Activated B cell treated with CpG ODN at 0.5 μM for 24 hours (primary cell): ENCODE measurements around the gene GALNT16. TPM values are rescaled to one million over a fixed set of nuclear protein-coding genes. Genes with fewer than 3 reads are reported as not detected.

Source experiments
- ATAC-seq: fragments of 200-7000 bp; cut with Tn5 transposase; one replicate; pipeline ENCODE4 v1.10.0; 2021; ENCODE audit warnings: low read depth, mild to moderate bottlenecking, moderate library complexity
- CTCF ChIA-PET: fragments of 350-600 bp; sonication (Branson Sonifier 250); formaldehyde crosslinking; loops from one replicate; lab custom pipeline; 2021; ENCODE audit warnings: antibody characterized with exemption; lab: Charles Lee
- POLR2A ChIA-PET: fragments of 350-600 bp; sonication (Branson Sonifier 250); formaldehyde crosslinking; loops from one replicate; lab custom pipeline; 2021; ENCODE audit warnings: antibody characterized with exemption; lab: Charles Lee
- DNase-seq: peaks from one replicate; pipeline ENCODE4 v3.0.0; 2022
- H3K27ac Mint-ChIP-seq: one replicate; pipeline ENCODE4 v1.8.0; 2020; ENCODE audit warnings: mixed read lengths
- H3K27me3 Mint-ChIP-seq: one replicate; pipeline ENCODE4 v1.8.0; 2021; ENCODE audit warnings: mixed read lengths
- H3K36me3 Mint-ChIP-seq: one replicate; pipeline ENCODE4 v1.8.0; 2021; ENCODE audit warnings: low read depth, mixed read lengths
- H3K4me1 Mint-ChIP-seq: one replicate; pipeline ENCODE4 v1.8.0; 2021; ENCODE audit warnings: mixed read lengths
- H3K4me3 Mint-ChIP-seq: one replicate; pipeline ENCODE4 v1.8.0; 2020; ENCODE audit warnings: mild to moderate bottlenecking, mixed read lengths
- H3K9me3 Mint-ChIP-seq: one replicate; pipeline ENCODE4 v1.8.0; 2020; ENCODE audit warnings: mixed read lengths
- intact Hi-C: fragments of 100-400 bp; cut with micrococcal nuclease; formaldehyde crosslinking; loops from one replicate; pipeline ENCODE4 v1.15.1; 2024
- total RNA-seq: library from RNA; stranded (reverse); gene quantifications from 2 replicates; pipeline ENCODE4 v1.2.3, GENCODE V29; 2022
- TF ChIP-seq, protein P1 (sequence below): fragments of 200-600 bp; IDR thresholded peaks from one replicate; pipeline ENCODE4 v1.8.0; 2022; ENCODE audit warnings: antibody characterized with exemption, mild to moderate bottlenecking

Gene GALNT16
- total RNA-seq, 1 donor from 2014 or later: 1.2 TPM

GRCh38 chr14:69280746-69281291, 20.9 kb downstream of the GALNT16 start:
- H3K36me3 Mint-ChIP-seq: no peaks in the 10 kb centered on the region
- no peak for DNase-seq
- CTCF ChIA-PET: no interaction called here
- no peaks in the 10 kb centered on the region for H3K4me1 Mint-ChIP-seq
- TF ChIP-seq, protein P1, sequence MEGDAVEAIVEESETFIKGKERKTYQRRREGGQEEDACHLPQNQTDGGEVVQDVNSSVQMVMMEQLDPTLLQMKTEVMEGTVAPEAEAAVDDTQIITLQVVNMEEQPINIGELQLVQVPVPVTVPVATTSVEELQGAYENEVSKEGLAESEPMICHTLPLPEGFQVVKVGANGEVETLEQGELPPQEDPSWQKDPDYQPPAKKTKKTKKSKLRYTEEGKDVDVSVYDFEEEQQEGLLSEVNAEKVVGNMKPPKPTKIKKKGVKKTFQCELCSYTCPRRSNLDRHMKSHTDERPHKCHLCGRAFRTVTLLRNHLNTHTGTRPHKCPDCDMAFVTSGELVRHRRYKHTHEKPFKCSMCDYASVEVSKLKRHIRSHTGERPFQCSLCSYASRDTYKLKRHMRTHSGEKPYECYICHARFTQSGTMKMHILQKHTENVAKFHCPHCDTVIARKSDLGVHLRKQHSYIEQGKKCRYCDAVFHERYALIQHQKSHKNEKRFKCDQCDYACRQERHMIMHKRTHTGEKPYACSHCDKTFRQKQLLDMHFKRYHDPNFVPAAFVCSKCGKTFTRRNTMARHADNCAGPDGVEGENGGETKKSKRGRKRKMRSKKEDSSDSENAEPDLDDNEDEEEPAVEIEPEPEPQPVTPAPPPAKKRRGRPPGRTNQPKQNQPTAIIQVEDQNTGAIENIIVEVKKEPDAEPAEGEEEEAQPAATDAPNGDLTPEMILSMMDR: no peak
- no peak for ATAC-seq
- H3K27me3 Mint-ChIP-seq: peaks cover 22% of the 10 kb centered on the region
- H3K9me3 Mint-ChIP-seq: peaks cover 3% of the 10 kb centered on the region
- H3K4me3 Mint-ChIP-seq: no peak overlapping the region
- POLR2A ChIA-PET: no interaction called here
- intact Hi-C loops: no loop called here
- H3K27ac Mint-ChIP-seq: no peak overlapping the region

DNA sequence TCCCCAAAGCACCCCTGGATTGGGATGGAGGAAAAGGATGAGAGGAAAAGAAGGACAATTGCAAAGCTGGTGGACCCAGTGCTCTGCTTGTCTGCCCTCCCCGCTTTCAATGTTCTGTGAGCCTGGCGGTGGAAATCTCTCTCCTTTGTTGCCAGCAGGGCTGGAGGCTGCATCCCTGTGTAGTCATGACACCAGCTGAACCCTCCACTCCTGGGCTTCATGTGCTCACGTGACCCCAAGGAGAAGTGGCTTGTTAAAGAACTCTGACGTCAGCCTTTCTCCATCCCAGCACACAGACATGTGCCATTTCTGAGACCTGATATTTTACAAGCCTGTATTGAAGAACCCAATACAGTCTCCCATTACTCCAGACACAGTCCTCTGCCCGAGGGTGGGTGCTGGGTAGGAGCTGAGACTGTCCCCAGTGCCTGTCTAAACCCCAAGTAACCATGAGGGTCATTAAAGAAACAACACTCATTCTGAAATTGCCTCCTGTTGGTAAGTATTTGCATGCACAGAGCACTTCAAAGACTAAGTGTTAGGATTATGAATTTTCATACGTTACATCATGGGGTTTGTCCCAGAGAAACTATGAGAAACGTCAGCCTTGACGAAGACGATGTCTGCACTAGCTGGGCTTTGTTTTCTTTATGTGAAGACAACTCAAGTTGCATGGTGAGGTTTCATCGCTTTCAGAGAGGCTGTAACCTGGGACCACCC, 21.7 kb downstream of the GALNT16 start:
- no peaks in the 10 kb centered on the region for H3K4me1 Mint-ChIP-seq
- peaks cover 20% of the 10 kb centered on the region for H3K27me3 Mint-ChIP-seq
- ATAC-seq: no peak
- no peak for DNase-seq
- ChIA-PET POLR2A (no interaction called here), CTCF (no interaction called here)
- no peaks in the 10 kb centered on the region for H3K36me3 Mint-ChIP-seq
- intact Hi-C loops: no loop called here
- H3K9me3 Mint-ChIP-seq: no peaks in the 10 kb centered on the region
- TF ChIP-seq, protein P1: no peak
- no peak overlapping the region for H3K4me3 Mint-ChIP-seq
- no peak overlapping the region for H3K27ac Mint-ChIP-seq

- DNase-seq (no peak), ATAC-seq (no peak)
- Mint-ChIP-seq H3K36me3 (no peaks in the 10 kb centered on the region), H3K4me3 (no peak overlapping the region), H3K27me3 (peaks cover 23% of the 10 kb centered on the region), H3K9me3 (no peaks in the 10 kb centered on the region), H3K27ac (no peak overlapping the region), H3K4me1 (no peaks in the 10 kb centered on the region)
- CTCF ChIA-PET: no interaction called here
- intact Hi-C loops: no loop called here
- POLR2A ChIA-PET: no interaction called here
- TF ChIP-seq, protein P1: no peak
Measured at GRCh38 chr14:69282448-69282847, 22.5 kb downstream of the GALNT16 start.

DNA sequence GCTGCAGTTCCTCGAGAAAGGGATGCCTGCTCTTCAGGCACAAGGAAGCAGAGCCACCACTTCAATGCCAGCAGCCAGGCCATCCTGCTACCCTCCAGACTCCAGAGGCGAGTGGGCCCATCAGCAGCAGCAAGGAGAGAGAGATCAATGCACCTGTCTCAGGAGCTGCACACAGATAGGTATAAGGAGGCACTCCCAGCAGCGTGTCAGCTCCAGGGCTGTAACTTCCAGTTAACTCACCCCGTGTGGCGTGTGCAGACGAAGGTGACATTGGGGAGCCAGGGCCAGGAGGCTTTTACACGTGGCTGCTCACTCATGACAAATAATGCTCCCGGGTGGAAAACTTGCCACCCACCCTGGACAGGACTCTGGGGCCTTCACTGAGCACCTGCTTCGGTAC, 24.2 kb downstream of the GALNT16 start:
- ChIA-PET CTCF (no interaction called here), POLR2A (no interaction called here)
- H3K27me3 Mint-ChIP-seq: peaks cover 23% of the 10 kb centered on the region
- H3K4me1 Mint-ChIP-seq: no peaks in the 10 kb centered on the region
- no peak overlapping the region for H3K4me3 Mint-ChIP-seq
- intact Hi-C loops: no loop called here
- H3K36me3 Mint-ChIP-seq: no peaks in the 10 kb centered on the region
- H3K9me3 Mint-ChIP-seq: no peaks in the 10 kb centered on the region
- TF ChIP-seq, protein P1: no peak
- ATAC-seq: no peak
- H3K27ac Mint-ChIP-seq: no peak overlapping the region
- DNase-seq: no peak

DNA sequence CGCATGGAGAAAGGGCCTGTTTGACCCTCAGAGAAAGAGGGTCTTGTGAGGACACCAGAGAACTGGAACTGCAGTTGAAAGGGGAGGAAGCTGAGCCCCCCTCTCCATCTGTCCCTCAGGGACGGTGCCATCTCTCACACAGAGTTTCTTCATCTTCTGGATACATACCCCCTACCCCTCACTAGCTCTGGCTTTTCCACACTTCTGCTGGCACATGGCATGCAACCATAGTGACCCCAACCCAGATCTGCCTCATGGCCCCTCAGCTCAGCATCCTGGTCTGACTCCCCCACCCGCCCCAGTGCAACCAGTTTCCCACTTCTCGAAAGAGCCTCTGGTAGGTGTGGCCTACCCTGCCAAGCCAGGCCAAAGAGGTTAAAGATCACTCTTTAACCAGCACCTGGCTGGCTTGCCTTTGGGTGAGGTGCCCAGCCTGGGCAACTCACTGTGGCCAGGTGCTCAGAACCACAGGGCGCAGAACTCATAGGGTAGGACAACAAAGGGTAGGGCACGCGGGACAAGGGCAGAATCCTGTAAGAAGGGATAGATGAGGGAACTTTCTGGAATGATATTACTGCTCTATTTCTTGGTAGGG, 25.8 kb downstream of the GALNT16 start:
- no peak overlapping the region for H3K27ac Mint-ChIP-seq
- TF ChIP-seq, protein P1: no peak
- H3K27me3 Mint-ChIP-seq: peaks cover 18% of the 10 kb centered on the region
- ChIA-PET CTCF (interaction anchor here (1.1 kb wide), 1 partner anchor 174 kb away, joined by 3 read pairs; no protein-coding TSS in a partner anchor), POLR2A (interaction anchor here (0.7 kb wide), 1 partner anchor 448 kb away, joined by 3 read pairs; no protein-coding TSS in a partner anchor)
- DNase-seq (no peak), ATAC-seq (no peak)
- no peaks in the 10 kb centered on the region for H3K4me1 Mint-ChIP-seq
- intact Hi-C loops: no loop called here
- H3K9me3 Mint-ChIP-seq: no peaks in the 10 kb centered on the region
- no peak overlapping the region for H3K4me3 Mint-ChIP-seq
- H3K36me3 Mint-ChIP-seq: no peaks in the 10 kb centered on the region
